Endothelial cell of umbilical vein (primary cell): ENCODE data around the gene NFIC. TPM values are rescaled to one million over a fixed set of nuclear protein-coding genes. Genes with fewer than 3 reads are reported as not detected.

Source experiments
- BruUV-seq: library from RNA; stranded (reverse); fragments of 400-500 nt; replicated peaks from 2 replicates; lab custom pipeline; 2021; lab: Mats Ljungman, UMichigan
- CTCF ChIA-PET: fragments of 300-600, 350-600 bp; sonication (Branson Sonifier 250); formaldehyde crosslinking; loops from one replicate; lab custom pipeline; 2021; ENCODE audit warnings: antibody characterized with exemption, inconsistent platforms; lab: Charles Lee
- POLR2A ChIA-PET: fragments of 300-600, 350-600 bp; sonication (Branson Sonifier 250); formaldehyde crosslinking; loops from one replicate; lab custom pipeline; 2021; ENCODE audit warnings: antibody characterized with exemption, inconsistent platforms; lab: Charles Lee
- DNase-seq: peaks from one replicate; pipeline ENCODE4 v3.0.0-alpha.2; 2011; ENCODE audit warnings: low read depth, low spot score
- FAIRE-seq: peaks from 2 replicates; lab custom pipeline; 2011; peaks lifted over from hg19 to GRCh38; lab: Jason Lieb, UNC
- H2AFZ ChIP-seq: 2 replicates; pipeline ENCODE4 v1.6.0; 2012; ENCODE audit warnings: low read depth, low read length, control low read depth, inconsistent platforms
- H3K27ac ChIP-seq: 2 replicates; pipeline ENCODE4 v1.5.1; 2011; ENCODE audit warnings: low read depth, mild to moderate bottlenecking, control low read depth, low read length, moderate library complexity; ENCODE audit not compliant: insufficient read depth
- H3K27me3 ChIP-seq, 2 experiments: 2 replicates each; pipeline versions ENCODE4 v1.6.0 to v1.6.1; 2011; ENCODE audit warnings: low read length in 2 of 2, mixed read lengths in 1 of 2; ENCODE audit not compliant: control insufficient read depth in 2 of 2, insufficient read depth in 2 of 2
- H3K36me3 ChIP-seq, 2 experiments: 2 replicates in 1 of 2; 3 replicates in 1 of 2; pipeline ENCODE4 v1.5.1; 2011; ENCODE audit warnings: low read length in 2 of 2, mild to moderate bottlenecking in 1 of 2, moderate library complexity in 1 of 2; ENCODE audit not compliant: control insufficient read depth in 2 of 2, insufficient read depth in 2 of 2; ENCODE audit errors: extremely low read depth in 1 of 2
- H3K4me1 ChIP-seq: 3 replicates; pipeline ENCODE4 v1.5.1; 2011; ENCODE audit warnings: mild to moderate bottlenecking, low read length; ENCODE audit not compliant: control insufficient read depth, insufficient read depth; ENCODE audit errors: extremely low read depth
- H3K4me2 ChIP-seq: 2 replicates; pipeline ENCODE4 v1.6.1; 2011; ENCODE audit warnings: low read length, control low read depth, mixed read lengths; ENCODE audit not compliant: insufficient read depth
- H3K4me3 ChIP-seq, 3 experiments: fragments of 200-600 bp in 1 of 3; sonication (generic), shearing (Covaris generic) in 1 of 3; replicated peaks in 1 of 3; 2 replicates each; pipeline ENCODE4 v1.5.1; 2011 to 2016; ENCODE audit warnings: control low read depth in 3 of 3, low read length in 3 of 3, mild to moderate bottlenecking in 2 of 3, inconsistent platforms in 1 of 3, low read depth in 1 of 3, moderate library complexity in 1 of 3; ENCODE audit not compliant: insufficient read depth in 1 of 3
- H3K79me2 ChIP-seq: 2 replicates; pipeline ENCODE4 v1.6.0; 2012; ENCODE audit warnings: low read length, inconsistent platforms; ENCODE audit not compliant: control insufficient read depth, insufficient read depth
- H3K9ac ChIP-seq: replicated peaks from 2 replicates; pipeline ENCODE3; 2011; ENCODE audit warnings: low read length, control low read depth; ENCODE audit not compliant: insufficient read depth; ENCODE audit errors: extremely low read depth
- H3K9me1 ChIP-seq: replicated peaks from 3 replicates; pipeline ENCODE4 v1.6.0; 2011; ENCODE audit warnings: mild to moderate bottlenecking, low read length; ENCODE audit not compliant: control insufficient read depth, insufficient read depth; ENCODE audit errors: extremely low read depth
- H3K9me3 ChIP-seq: replicated peaks from 2 replicates; pipeline ENCODE4 v1.5.1; 2012; ENCODE audit warnings: low read length, inconsistent platforms; ENCODE audit not compliant: control insufficient read depth, insufficient read depth
- H4K20me1 ChIP-seq: replicated peaks from 2 replicates; pipeline ENCODE3; 2011; ENCODE audit warnings: mild to moderate bottlenecking, low read length; ENCODE audit not compliant: control insufficient read depth, insufficient read depth; ENCODE audit errors: extremely low read depth
- CTCF ChIP-seq, 2 donors: IDR thresholded peaks; 1 replicate in 1 of 2; 2 replicates in 1 of 2; pipeline ENCODE4 v1.5.1; 2011; ENCODE audit warnings: low read length in 2 of 2, mild to moderate bottlenecking in 2 of 2, moderate library complexity in 2 of 2, control low read depth in 1 of 2, inconsistent platforms in 1 of 2, low read depth in 1 of 2; ENCODE audit not compliant: insufficient read depth in 1 of 2; ENCODE audit errors: extremely low read depth in 1 of 2
- EZH2 ChIP-seq: IDR thresholded peaks from 2 replicates; pipeline ENCODE4 v1.6.1; 2012; ENCODE audit warnings: borderline replicate concordance, low read depth, mild to moderate bottlenecking, moderate library complexity, low read length, inconsistent platforms; ENCODE audit not compliant: severe bottlenecking
- FOS ChIP-seq: IDR thresholded peaks from 2 replicates; pipeline ENCODE4 v1.6.1; 2011; ENCODE audit warnings: mild to moderate bottlenecking, low read length, moderate library complexity, borderline replicate concordance; ENCODE audit not compliant: insufficient read depth
- GATA2 ChIP-seq: IDR thresholded peaks from 2 replicates; pipeline ENCODE4 v1.7.0; 2011; ENCODE audit warnings: low read depth, mild to moderate bottlenecking, moderate library complexity, mixed read lengths, low read length; ENCODE audit not compliant: insufficient read length, insufficient read depth
- JUN ChIP-seq: IDR thresholded peaks from 2 replicates; pipeline ENCODE4 v1.6.1; 2011; ENCODE audit warnings: borderline replicate concordance, low read depth; ENCODE audit not compliant: insufficient read length, insufficient read depth
- MAX ChIP-seq: IDR thresholded peaks from 2 replicates; pipeline ENCODE4 v1.6.1; 2011; ENCODE audit not compliant: insufficient read depth, insufficient read length
- MYC ChIP-seq: IDR thresholded peaks from one replicate; pipeline ENCODE4 v1.6.1; 2011; ENCODE audit warnings: mild to moderate bottlenecking, low read depth, low read length
- POLR2A ChIP-seq: IDR thresholded peaks from 2 replicates; pipeline ENCODE4 v1.6.1; 2012; ENCODE audit warnings: low read depth, mild to moderate bottlenecking, control low read depth, low read length
- POLR2AphosphoS5 ChIP-seq: IDR thresholded peaks from 2 replicates; pipeline ENCODE4 v1.6.1; 2012; ENCODE audit warnings: low read depth, mild to moderate bottlenecking, control low read depth, low read length, moderate library complexity; ENCODE audit not compliant: insufficient read depth
- dilution Hi-C: fragments of 300-500 bp; cut with MboI; formaldehyde crosslinking; loops from one replicate; pipeline ENCODE4 v1.15.0; 2019; ENCODE audit warnings: low sequenced_read_pairs; ENCODE audit not compliant: extremely low pct_ligation_motif_present
- intact Hi-C: fragments of 100-400 bp; cut with micrococcal nuclease; formaldehyde crosslinking; loops from one replicate; pipeline ENCODE4 v1.10.0; 2022
- polyA plus RNA-seq, 4 experiments: library from polyadenylated mRNA; depleted of rRNA in 3 of 4; stranded (reverse) in 3 of 4; unstranded in 1 of 4; fragments of >200 nt; gene quantifications; 2 replicates each; pipeline versions ENCODE4 v1.2.1 to v1.2.3, GENCODE V29; 2011 to 2012; ENCODE audit warnings: missing spikeins in 1 of 4
- total RNA-seq: library from RNA; stranded (reverse); gene quantifications from 2 replicates; pipeline ENCODE4 v1.2.3, GENCODE V29; 2021

Gene NFIC
- total and polyA plus RNA-seq, 2 donors (not counting 3 experiments of a cell fraction or from before 2014, with no cell fraction given) = 11.4 to 133 TPM

- Histone ChIP-seq H3K9ac (no peak overlapping the region), H3K79me2 (peaks cover 28% of the 10 kb centered on the region), H3K4me3 (no peak overlapping the region), H4K20me1 (no peaks in the 10 kb centered on the region), H3K27me3 (no peaks in the 10 kb centered on the region), H3K27ac (no peak overlapping the region), H2AFZ (no peak overlapping the region), H3K36me3 (peaks cover 0 to 13% of the 10 kb centered on the region in 2 experiments), H3K9me1 (no peaks in the 10 kb centered on the region), H3K4me2 (no peak overlapping the region), H3K4me1 (peaks cover 5% of the 10 kb centered on the region), H3K9me3 (no peaks in the 10 kb centered on the region)
- dilution Hi-C loops (no loop called here), intact Hi-C loops (no loop called here)
- POLR2A ChIA-PET = no interaction called here
- DNase-seq (no peak), FAIRE-seq (no peak)
- BruUV-seq = no TSS peak
- no peak for TF ChIP-seq EZH2
- no peak for TF ChIP-seq MYC
- no peak for TF ChIP-seq JUN
- TF ChIP-seq CTCF (IDR thresholded peaks at IDR 0.05; ENCODE audit: extremely low read depth in 1 of 2, insufficient read depth in 1 of 2, low read depth in 1 of 2, low read length in 2 of 2) = no peak
- no peak for TF ChIP-seq POLR2AphosphoS5
- TF ChIP-seq MAX = no peak
- TF ChIP-seq GATA2 = no peak
- TF ChIP-seq POLR2A = no peak
- no peak for TF ChIP-seq FOS
- CTCF ChIA-PET = interaction anchor here (1.3 kb wide), 1 partner anchor 13 kb away, joined by 5 read pairs; no protein-coding TSS in a partner anchor
Observed at GRCh38 chr19:3497757-3498520, 131.6 kb downstream of the NFIC start.
